CD14-positive monocyte (primary cell): ENCODE results near the gene DDX60. TPM values are rescaled to one million over a fixed set of nuclear protein-coding genes. Genes with fewer than 3 reads are reported as not detected.
"Not testable (repeated sequence)": the region's sequence is repeated elsewhere in the genome, so short reads cannot be mapped to it uniquely, and the experiment has no call there.

ENCODE experiments used
- DNase-seq, 3 donors: peaks; one replicate each; pipeline ENCODE4 v3.0.0-alpha.2; 2011 to 2022
- H2AFZ ChIP-seq: 2 replicates; pipeline ENCODE4 v1.6.0; 2012; ENCODE audit warnings: mild to moderate bottlenecking, low read depth, low read length, inconsistent platforms; ENCODE audit not compliant: insufficient read depth, poor library complexity, severe bottlenecking
- H3K27ac ChIP-seq, 2 donors: 1 replicate in 1 of 2; 2 replicates in 1 of 2; pipeline ENCODE4 v1.5.1; 2012 to 2013; ENCODE audit warnings: low read length in 2 of 2, control low read depth in 1 of 2, inconsistent platforms in 1 of 2, low read depth in 1 of 2, mild to moderate bottlenecking in 1 of 2
- H3K27me3 ChIP-seq, 2 donors: one replicate each; pipeline versions ENCODE4 v1.6.0 to v1.6.1; 2011 to 2013; ENCODE audit warnings: low read length in 2 of 2; ENCODE audit not compliant: control insufficient read depth in 2 of 2, insufficient read depth in 2 of 2
- H3K36me3 ChIP-seq, 2 donors: replicated peaks in 1 of 2; 1 replicate in 1 of 2; 2 replicates in 1 of 2; pipeline versions ENCODE4 v1.5.1 to v1.6.1; 2012 to 2013; ENCODE audit warnings: low read length in 2 of 2, control low read depth in 1 of 2, inconsistent platforms in 1 of 2, mild to moderate bottlenecking in 1 of 2; ENCODE audit not compliant: insufficient read depth in 2 of 2, control insufficient read depth in 1 of 2
- H3K4me1 ChIP-seq, 2 donors: 1 replicate in 1 of 2; 2 replicates in 1 of 2; pipeline versions ENCODE4 v1.5.1 to v1.6.1; 2012 to 2013; ENCODE audit warnings: low read length in 2 of 2, control low read depth in 1 of 2, inconsistent platforms in 1 of 2, mild to moderate bottlenecking in 1 of 2, moderate library complexity in 1 of 2; ENCODE audit not compliant: insufficient read depth in 2 of 2, control insufficient read depth in 1 of 2
- H3K4me2 ChIP-seq: replicated peaks from 2 replicates; pipeline ENCODE3; 2012; ENCODE audit warnings: low read length, moderate library complexity, mild to moderate bottlenecking; ENCODE audit not compliant: poor library complexity, severe bottlenecking; ENCODE audit errors: extremely low read depth
- H3K4me3 ChIP-seq, 3 experiments: fragments of 200-600 bp in 1 of 3; sonication (generic) in 1 of 3; replicated peaks in 1 of 3; 1 replicate in 2 of 3; 2 replicates in 1 of 3; pipeline ENCODE4 v1.5.1; 2011 to 2013; ENCODE audit warnings: low read length in 3 of 3, mild to moderate bottlenecking in 3 of 3, control low read depth in 2 of 3, low read depth in 2 of 3, inconsistent platforms in 1 of 3, moderate library complexity in 1 of 3
- H3K79me2 ChIP-seq: 2 replicates; pipeline ENCODE4 v1.6.0; 2012; ENCODE audit warnings: mild to moderate bottlenecking, control low read depth, inconsistent platforms, low read length, moderate library complexity; ENCODE audit not compliant: insufficient read depth
- H3K9ac ChIP-seq: 2 replicates; pipeline ENCODE4 v1.6.0; 2017; ENCODE audit warnings: low read length, mild to moderate bottlenecking; ENCODE audit not compliant: insufficient read depth, poor library complexity, severe bottlenecking
- H3K9me3 ChIP-seq, 2 donors: replicated peaks in 1 of 2; 1 replicate in 1 of 2; 2 replicates in 1 of 2; pipeline versions ENCODE4 v1.5.1 to v1.6.1; 2012 to 2013; ENCODE audit warnings: low read length in 2 of 2, control low read depth in 1 of 2; ENCODE audit not compliant: control insufficient read depth in 1 of 2, insufficient read depth in 1 of 2
- H4K20me1 ChIP-seq: 2 replicates; pipeline ENCODE4 v1.6.0; 2012; ENCODE audit warnings: mild to moderate bottlenecking, low read length, control low read depth, moderate library complexity; ENCODE audit not compliant: insufficient read depth
- H3K27ac Mint-ChIP-seq, 7 donors: one replicate each; pipeline ENCODE4 v1.8.0; 2020; ENCODE audit warnings: mild to moderate bottlenecking in 7 of 7, mixed read lengths in 7 of 7, moderate library complexity in 6 of 7, inconsistent platforms in 2 of 7
- H3K27me3 Mint-ChIP-seq, 3 donors: one replicate each; pipeline ENCODE4 v1.8.0; 2021 to 2022; ENCODE audit warnings: low read depth in 3 of 3, mild to moderate bottlenecking in 3 of 3, mixed read lengths in 3 of 3, moderate library complexity in 3 of 3, inconsistent platforms in 1 of 3
- H3K36me3 Mint-ChIP-seq, 2 donors: one replicate each; pipeline ENCODE4 v1.8.0; 2020; ENCODE audit warnings: mixed read lengths in 2 of 2, inconsistent platforms in 1 of 2, mild to moderate bottlenecking in 1 of 2
- H3K4me1 Mint-ChIP-seq: one replicate; pipeline ENCODE4 v1.8.0; 2020; ENCODE audit warnings: mild to moderate bottlenecking, mixed read lengths
- H3K4me3 Mint-ChIP-seq, 2 donors: one replicate each; pipeline ENCODE4 v1.8.0; 2020; ENCODE audit warnings: mild to moderate bottlenecking in 2 of 2, mixed read lengths in 2 of 2, moderate library complexity in 1 of 2
- H3K9me3 Mint-ChIP-seq, 7 donors: one replicate each; pipeline ENCODE4 v1.8.0; 2020 to 2022; ENCODE audit warnings: mixed read lengths in 7 of 7, mild to moderate bottlenecking in 6 of 7, moderate library complexity in 6 of 7, inconsistent platforms in 2 of 7
- CTCF ChIP-seq: fragments of 200-600 bp; IDR thresholded peaks from one replicate; pipeline ENCODE4 v1.8.0; 2022; ENCODE audit warnings: antibody characterized with exemption, mild to moderate bottlenecking
- WGBS: methylation state at CpG from one replicate; pipeline ENCODE4 v1.1.5; 2013; ENCODE audit warnings: missing lambda C conversion rate; ENCODE audit not compliant: insufficient coverage; 5-methylcytosine and 5-hydroxymethylcytosine counted together
- intact Hi-C, 2 donors: fragments of 100-400 bp; cut with micrococcal nuclease; formaldehyde crosslinking; loops; one replicate each; pipeline versions ENCODE4 v1.15.0 to v1.15.1; 2023
- polyA plus RNA-seq, 3 donors: library from polyadenylated mRNA; depleted of rRNA in 1 of 3; unstranded in 2 of 3; stranded (reverse) in 1 of 3; fragments of 300-500 nt in 2 of 3; fragments of >200 nt in 1 of 3; fragmentation: Illumina TruSeq in 2 of 3; gene quantifications; 1 replicate in 2 of 3; 2 replicates in 1 of 3; pipeline ENCODE4 v1.2.3, GENCODE V29; 2012 to 2021

The DDX60 gene
- polyA plus RNA-seq, 3 donors = 7.0 to 12.2 (median 8.6) TPM

- DNase-seq = no peak
- Histone ChIP-seq H2AFZ (no peak overlapping the region), H3K36me3 (peaks cover 39 to 65% of the 10 kb centered on the region in 2 donors), H3K4me3 (no peak overlapping the region), H3K79me2 (no peaks in the 10 kb centered on the region), H3K4me2 (no peak overlapping the region), H3K4me1 (no peaks in the 10 kb centered on the region), H3K27ac (no peak overlapping the region), H3K9me3 (no peaks in the 10 kb centered on the region), H3K27me3 (no peaks in the 10 kb centered on the region), H4K20me1 (no peaks in the 10 kb centered on the region), H3K9ac (no peak overlapping the region)
- no peak overlapping the region for H3K27ac Mint-ChIP-seq
- H3K36me3 Mint-ChIP-seq = peaks cover 48 to 53% of the 10 kb centered on the region in 2 donors
- intact Hi-C loops = no loop called here
- no peaks in the 10 kb centered on the region for H3K27me3 Mint-ChIP-seq
- no peak for TF ChIP-seq CTCF
- WGBS = 100% methylated on average over 1 of the region's 7 CpGs
- H3K4me3 Mint-ChIP-seq = no peak overlapping the region
- H3K4me1 Mint-ChIP-seq = no peaks in the 10 kb centered on the region
- H3K9me3 Mint-ChIP-seq = no peaks in the 10 kb centered on the region
These were observed 12.1 kb downstream of the DDX60 start for GRCh38 chr4:168306476-168306875.

- Histone ChIP-seq H4K20me1 (no peaks in the 10 kb centered on the region), H3K79me2 (no peaks in the 10 kb centered on the region), H3K4me2 (no peak overlapping the region), H3K4me1 (no peaks in the 10 kb centered on the region), H3K9ac (no peak overlapping the region), H2AFZ (no peak overlapping the region), H3K27me3 (no peaks in the 10 kb centered on the region), H3K4me3 (no peak overlapping the region), H3K27ac (no peak overlapping the region), H3K9me3 (no peaks in the 10 kb centered on the region), H3K36me3 (peaks cover 43 to 65% of the 10 kb centered on the region in 2 donors)
- Mint-ChIP-seq H3K27me3 (no peaks in the 10 kb centered on the region), H3K4me1 (no peaks in the 10 kb centered on the region), H3K36me3 (peaks cover 46 to 57% of the 10 kb centered on the region in 2 donors), H3K4me3 (no peak overlapping the region), H3K9me3 (peaks cover 0 to 2% (median 0%) of the 10 kb centered on the region in 7 donors), H3K27ac (no peak overlapping the region)
- WGBS = no CpG with 5 or more reads among the region's 3 CpGs
- intact Hi-C loops = no loop called here
- no peak for TF ChIP-seq CTCF
- no peak for DNase-seq
These were observed 13.7 kb downstream of the DDX60 start for GRCh38 chr4:168304744-168305459.

- H3K27ac Mint-ChIP-seq, H3K9me3 ChIP-seq, H3K4me3 ChIP-seq, DNase-seq, H3K4me3 Mint-ChIP-seq, H2AFZ ChIP-seq, H3K27ac ChIP-seq, H3K27me3 Mint-ChIP-seq, intact Hi-C loops, H3K4me1 ChIP-seq, H3K4me2 ChIP-seq, H3K79me2 ChIP-seq, H3K9me3 Mint-ChIP-seq, H3K9ac ChIP-seq, H4K20me1 ChIP-seq, H3K27me3 ChIP-seq, H3K4me1 Mint-ChIP-seq: not testable (repeated sequence)
- peaks cover 33 to 57% of the 10 kb centered on the region in 2 donors for H3K36me3 ChIP-seq
- 100% methylated on average over 2 of the region's 5 CpGs for WGBS
- peaks cover 46 to 58% of the 10 kb centered on the region in 2 donors for H3K36me3 Mint-ChIP-seq
These were observed 15.1 kb downstream of the DDX60 start for GRCh38 chr4:168303430-168303829.
